Measurements from ENCODE around the gene SLAIN1.

DNA sequence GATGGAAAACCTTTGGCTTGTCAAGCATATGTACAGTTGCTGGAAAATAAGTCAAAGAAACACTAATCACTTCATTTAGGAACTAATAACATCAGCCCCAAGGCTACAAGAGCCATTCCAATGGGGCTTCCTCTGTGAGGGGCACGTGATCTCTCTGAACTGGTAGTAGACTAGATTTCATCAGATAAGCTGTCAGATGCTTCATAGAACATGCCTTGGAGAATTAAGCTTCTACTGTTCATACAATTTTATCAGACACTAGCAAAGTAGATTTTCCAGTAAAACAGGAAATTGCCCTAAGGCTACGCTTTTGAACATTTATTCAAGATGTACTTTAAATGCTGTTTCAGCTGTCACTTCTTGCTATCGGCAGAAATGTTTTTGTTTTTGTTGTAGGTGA is 113.4 kb downstream of the SLAIN1 start:
- TF ChIP-seq TAF1 (IDR thresholded peaks at IDR 0.05; ENCODE audit: borderline replicate concordance, low read depth, low read length): no peak
- no peak for TF ChIP-seq HDAC2 (IDR thresholded peaks at IDR 0.05)
- TF ChIP-seq, protein P1, sequence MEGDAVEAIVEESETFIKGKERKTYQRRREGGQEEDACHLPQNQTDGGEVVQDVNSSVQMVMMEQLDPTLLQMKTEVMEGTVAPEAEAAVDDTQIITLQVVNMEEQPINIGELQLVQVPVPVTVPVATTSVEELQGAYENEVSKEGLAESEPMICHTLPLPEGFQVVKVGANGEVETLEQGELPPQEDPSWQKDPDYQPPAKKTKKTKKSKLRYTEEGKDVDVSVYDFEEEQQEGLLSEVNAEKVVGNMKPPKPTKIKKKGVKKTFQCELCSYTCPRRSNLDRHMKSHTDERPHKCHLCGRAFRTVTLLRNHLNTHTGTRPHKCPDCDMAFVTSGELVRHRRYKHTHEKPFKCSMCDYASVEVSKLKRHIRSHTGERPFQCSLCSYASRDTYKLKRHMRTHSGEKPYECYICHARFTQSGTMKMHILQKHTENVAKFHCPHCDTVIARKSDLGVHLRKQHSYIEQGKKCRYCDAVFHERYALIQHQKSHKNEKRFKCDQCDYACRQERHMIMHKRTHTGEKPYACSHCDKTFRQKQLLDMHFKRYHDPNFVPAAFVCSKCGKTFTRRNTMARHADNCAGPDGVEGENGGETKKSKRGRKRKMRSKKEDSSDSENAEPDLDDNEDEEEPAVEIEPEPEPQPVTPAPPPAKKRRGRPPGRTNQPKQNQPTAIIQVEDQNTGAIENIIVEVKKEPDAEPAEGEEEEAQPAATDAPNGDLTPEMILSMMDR (IDR thresholded peaks at IDR 0.05 in 2 of 3, conservative IDR thresholded peaks at IDR 0.05 in 1 of 3; ENCODE audit: control insufficient read depth in 2 of 3, extremely low read depth in 1 of 3, insufficient read depth in 1 of 3, low read depth in 3 of 3, low read length in 3 of 3): no peak
- TF ChIP-seq YY1 (IDR thresholded peaks at IDR 0.05; ENCODE audit: low read depth, low read length): no peak
- TF ChIP-seq POLR2A (IDR thresholded peaks at IDR 0.05; ENCODE audit: low read depth, low read length): no peak
- no peak for TF ChIP-seq CREB1 (IDR thresholded peaks at IDR 0.05; ENCODE audit: low read depth)
- TF ChIP-seq BHLHE40 (IDR thresholded peaks at IDR 0.05; ENCODE audit: borderline replicate concordance in 1 of 2, low read depth in 2 of 2, low read length in 1 of 2): no peak
- no peak for TF ChIP-seq SUZ12 (IDR thresholded peaks at IDR 0.05; ENCODE audit: unreplicated experiment)
- TF ChIP-seq FOS (IDR thresholded peaks at IDR 0.05; ENCODE audit: borderline replicate concordance, extremely low read depth, insufficient read length): no peak
- TF ChIP-seq EP300 (IDR thresholded peaks at IDR 0.05; ENCODE audit: borderline replicate concordance in 1 of 2, control insufficient read depth in 1 of 2, low read depth in 2 of 2, low read length in 2 of 2): no peak
- TF ChIP-seq HCFC1 (IDR thresholded peaks at IDR 0.05; ENCODE audit: low read length): no peak

All from GM12878 (cell line).